ENCODE measurements around the gene APH1B.

APH1B gene

DNA sequence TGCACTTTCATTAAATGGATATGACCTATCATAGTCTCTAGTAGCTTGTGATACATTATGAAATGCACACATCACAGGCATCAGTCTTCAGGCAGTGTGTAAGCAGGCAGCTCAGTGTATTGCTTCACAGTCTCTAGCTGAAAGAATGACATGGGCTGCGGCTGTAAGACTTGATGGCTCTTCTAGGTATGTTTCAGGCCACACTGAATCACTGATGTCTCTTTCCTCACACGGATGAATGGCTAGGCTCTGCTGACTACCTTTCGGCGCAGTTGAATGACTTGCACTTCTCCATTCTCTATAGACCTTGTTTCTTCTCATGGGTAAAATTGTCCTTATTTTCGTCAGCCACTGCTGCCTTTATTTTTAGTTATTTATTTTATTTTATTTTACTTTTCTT, 15.4 kb downstream of the APH1B start:
- no peak for DNase-seq (ENCODE audit: insufficient read length, low spot score)
- TF ChIP-seq, protein P1, sequence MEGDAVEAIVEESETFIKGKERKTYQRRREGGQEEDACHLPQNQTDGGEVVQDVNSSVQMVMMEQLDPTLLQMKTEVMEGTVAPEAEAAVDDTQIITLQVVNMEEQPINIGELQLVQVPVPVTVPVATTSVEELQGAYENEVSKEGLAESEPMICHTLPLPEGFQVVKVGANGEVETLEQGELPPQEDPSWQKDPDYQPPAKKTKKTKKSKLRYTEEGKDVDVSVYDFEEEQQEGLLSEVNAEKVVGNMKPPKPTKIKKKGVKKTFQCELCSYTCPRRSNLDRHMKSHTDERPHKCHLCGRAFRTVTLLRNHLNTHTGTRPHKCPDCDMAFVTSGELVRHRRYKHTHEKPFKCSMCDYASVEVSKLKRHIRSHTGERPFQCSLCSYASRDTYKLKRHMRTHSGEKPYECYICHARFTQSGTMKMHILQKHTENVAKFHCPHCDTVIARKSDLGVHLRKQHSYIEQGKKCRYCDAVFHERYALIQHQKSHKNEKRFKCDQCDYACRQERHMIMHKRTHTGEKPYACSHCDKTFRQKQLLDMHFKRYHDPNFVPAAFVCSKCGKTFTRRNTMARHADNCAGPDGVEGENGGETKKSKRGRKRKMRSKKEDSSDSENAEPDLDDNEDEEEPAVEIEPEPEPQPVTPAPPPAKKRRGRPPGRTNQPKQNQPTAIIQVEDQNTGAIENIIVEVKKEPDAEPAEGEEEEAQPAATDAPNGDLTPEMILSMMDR (IDR thresholded peaks at IDR 0.05; ENCODE audit: insufficient read depth, missing control alignments), result no peak
- no peak for FAIRE-seq

DNA sequence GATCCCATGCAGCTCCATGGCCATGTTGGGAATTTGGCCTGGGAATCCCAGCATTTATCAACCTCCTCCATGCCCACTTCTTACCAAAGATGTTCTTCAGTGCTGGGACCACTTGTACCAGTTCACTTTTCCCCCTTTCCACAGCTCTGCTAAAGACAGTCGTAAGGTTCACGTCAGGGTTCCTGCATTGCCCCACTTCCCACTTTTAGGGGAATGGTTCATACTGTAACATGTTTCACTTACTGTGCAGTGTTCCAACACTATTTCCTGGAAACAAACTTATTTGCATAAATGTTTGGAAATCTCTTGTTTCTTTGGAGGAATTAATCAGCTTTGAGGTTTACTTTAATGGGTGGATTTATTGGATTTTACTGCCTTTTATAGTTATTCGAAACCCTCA, 17.0 kb downstream of the APH1B start:
- no peak for FAIRE-seq
- no peak for DNase-seq (ENCODE audit: insufficient read length, low spot score)
- TF ChIP-seq, protein P1 (IDR thresholded peaks at IDR 0.05; ENCODE audit: insufficient read depth, missing control alignments), result no peak

DNA sequence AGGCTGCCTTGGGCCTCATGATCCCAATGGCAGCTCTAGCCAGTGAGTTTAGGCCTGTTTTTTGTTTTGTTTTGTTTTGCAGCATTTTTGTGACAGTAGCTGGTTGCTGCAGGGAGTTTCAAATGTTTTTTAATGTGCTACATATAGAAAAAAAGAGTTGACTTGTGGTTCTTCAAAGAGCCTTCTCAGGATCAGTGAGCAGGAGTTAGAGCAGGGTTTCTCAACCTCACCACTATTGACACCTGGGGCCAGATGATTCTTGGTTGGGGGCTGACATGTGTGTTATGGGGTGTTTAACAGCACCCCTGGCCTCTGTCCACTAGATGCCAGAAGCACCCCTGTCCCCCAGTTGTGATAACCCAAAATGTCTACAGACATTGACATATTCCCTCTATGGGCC, 17.9 kb downstream of the APH1B start:
- DNase-seq (ENCODE audit: insufficient read length, low spot score), result no peak
- FAIRE-seq, result no peak
- TF ChIP-seq, protein P1 (IDR thresholded peaks at IDR 0.05; ENCODE audit: insufficient read depth, missing control alignments), result no peak

DNA sequence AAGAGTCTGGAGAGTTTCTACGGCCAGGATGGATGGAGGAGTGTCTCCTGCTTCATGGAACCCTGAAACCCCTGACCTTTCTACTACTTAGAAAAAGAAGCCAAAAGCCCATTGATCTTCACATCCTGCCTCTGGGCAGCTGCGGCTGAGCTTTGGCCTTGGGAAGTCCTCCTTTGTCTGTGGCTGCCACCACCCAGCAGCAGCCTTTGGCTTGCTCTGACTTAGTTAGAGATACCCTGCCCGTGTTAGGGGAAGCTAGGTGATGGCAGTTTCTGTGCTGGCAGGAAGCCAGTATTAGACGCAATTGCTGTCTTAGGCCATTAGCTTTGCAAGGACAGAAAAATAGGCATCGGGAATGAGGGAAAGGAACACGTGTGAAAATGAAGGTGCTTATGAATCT, 18.8 kb downstream of the APH1B start:
- TF ChIP-seq, protein P1 (IDR thresholded peaks at IDR 0.05; ENCODE audit: insufficient read depth, missing control alignments), result no peak
- FAIRE-seq (no peak), DNase-seq (ENCODE audit: insufficient read length, low spot score) (no peak)

- DNase-seq (ENCODE audit: insufficient read length, low spot score), result no peak
- FAIRE-seq, result no peak
- TF ChIP-seq, protein P1 (IDR thresholded peaks at IDR 0.05; ENCODE audit: insufficient read depth, missing control alignments), result no peak
Measured at GRCh38 chr15:63299943-63300575, 22.7 kb downstream of the APH1B start.

DNA sequence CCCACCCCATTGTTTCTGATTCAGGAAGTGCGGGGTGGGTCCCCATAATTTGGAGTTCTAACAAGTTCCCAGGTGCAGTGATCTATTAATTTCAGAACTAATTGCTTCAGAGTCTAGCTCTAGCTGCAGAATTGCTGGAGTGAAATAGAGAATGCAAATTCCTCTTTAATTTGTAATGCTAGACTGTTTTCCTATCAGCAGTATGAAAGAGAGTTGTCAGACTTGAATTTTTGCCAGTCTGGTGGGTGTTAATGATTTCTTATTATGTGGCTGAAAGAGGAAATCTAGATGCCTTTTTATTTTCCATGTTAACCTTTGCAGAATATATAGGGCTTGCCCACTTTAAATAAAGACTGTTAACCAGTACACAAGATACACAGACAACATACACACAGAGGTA, 23.7 kb downstream of the APH1B start:
- no peak for DNase-seq (ENCODE audit: insufficient read length, low spot score)
- FAIRE-seq, result no peak

GRCh38 chr15:63305260-63305659, 27.9 kb downstream of the APH1B start:
- DNase-seq (ENCODE audit: insufficient read length, low spot score), result no peak
- no peak for FAIRE-seq
- TF ChIP-seq, protein P1 (IDR thresholded peaks at IDR 0.05; ENCODE audit: insufficient read depth, missing control alignments), result no peak

More for the DNA sequence above, 23.7 kb downstream of the APH1B start:
- TF ChIP-seq, protein P1 (IDR thresholded peaks at IDR 0.05; ENCODE audit: insufficient read depth, missing control alignments), result no peak

Data from D721Med (cell line).